Type B pancreatic cell (in vitro differentiated cells): Measurements from ENCODE around the gene NOP16. TPM values are rescaled to one million over a fixed set of nuclear protein-coding genes. Genes with fewer than 3 reads are reported as not detected.
"Not testable (repeated sequence)": the region's sequence is repeated elsewhere in the genome, so short reads cannot be mapped to it uniquely, and the experiment has no call there.

Source experiments
- DNase-seq: peaks from one replicate; pipeline ENCODE4 v3.0.0; 2021; ENCODE audit warnings: mixed read lengths; ENCODE audit not compliant: unreplicated experiment; ENCODE audit errors: extremely low spot score
- H3K27ac Mint-ChIP-seq: 2 replicates; pipeline ENCODE4 v1.8.0; 2021; ENCODE audit warnings: mild to moderate bottlenecking, mixed read lengths
- H3K27me3 Mint-ChIP-seq: 2 replicates; pipeline ENCODE4 v1.8.0; 2021; ENCODE audit warnings: mixed read lengths
- H3K36me3 Mint-ChIP-seq: 2 replicates; pipeline ENCODE4 v1.8.0; 2021; ENCODE audit warnings: mixed read lengths
- H3K4me1 Mint-ChIP-seq: one replicate; pipeline ENCODE4 v1.8.0; 2021; ENCODE audit warnings: mixed read lengths; ENCODE audit not compliant: unreplicated experiment
- H3K4me3 Mint-ChIP-seq: 2 replicates; pipeline ENCODE4 v1.8.0; 2021; ENCODE audit warnings: mild to moderate bottlenecking, mixed read lengths
- H3K9me3 Mint-ChIP-seq: 2 replicates; pipeline ENCODE4 v1.8.0; 2021; ENCODE audit warnings: mixed read lengths
- total RNA-seq: library from RNA; stranded (reverse); gene quantifications from 2 replicates; pipeline ENCODE4 v1.2.1, GENCODE V29; 2021; ENCODE audit warnings: low replicate concordance
- TF ChIP-seq, protein P1 (sequence below): fragments of 200-600 bp; sonication (generic); conservative IDR thresholded peaks from 2 replicates; pipeline ENCODE4 v1.5.0; 2021; ENCODE audit warnings: antibody characterized with exemption, mild to moderate bottlenecking

Gene NOP16
- total RNA-seq, 1 donor from 2014 or later = 42.5 TPM

DNA sequence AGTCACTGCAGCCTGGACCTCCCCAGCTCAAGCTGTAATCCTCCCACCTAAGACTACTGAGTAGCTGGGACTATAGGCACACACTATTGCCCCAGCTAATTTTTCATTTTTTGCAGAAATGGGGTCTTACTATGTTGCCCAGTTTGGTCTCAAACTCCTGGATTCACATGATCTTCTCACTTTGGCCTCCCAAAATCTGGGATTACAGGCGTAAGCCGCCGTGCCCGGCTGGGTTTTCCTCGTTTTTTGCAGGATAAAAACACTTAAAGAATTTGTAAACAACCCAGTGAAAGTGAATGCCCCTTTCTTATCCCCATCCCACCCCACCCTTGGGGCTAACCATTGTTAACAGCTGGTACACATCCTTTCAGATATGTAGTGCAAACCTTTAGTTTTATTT lies 20.2 kb upstream of the NOP16 start:
- TF ChIP-seq, protein P1, sequence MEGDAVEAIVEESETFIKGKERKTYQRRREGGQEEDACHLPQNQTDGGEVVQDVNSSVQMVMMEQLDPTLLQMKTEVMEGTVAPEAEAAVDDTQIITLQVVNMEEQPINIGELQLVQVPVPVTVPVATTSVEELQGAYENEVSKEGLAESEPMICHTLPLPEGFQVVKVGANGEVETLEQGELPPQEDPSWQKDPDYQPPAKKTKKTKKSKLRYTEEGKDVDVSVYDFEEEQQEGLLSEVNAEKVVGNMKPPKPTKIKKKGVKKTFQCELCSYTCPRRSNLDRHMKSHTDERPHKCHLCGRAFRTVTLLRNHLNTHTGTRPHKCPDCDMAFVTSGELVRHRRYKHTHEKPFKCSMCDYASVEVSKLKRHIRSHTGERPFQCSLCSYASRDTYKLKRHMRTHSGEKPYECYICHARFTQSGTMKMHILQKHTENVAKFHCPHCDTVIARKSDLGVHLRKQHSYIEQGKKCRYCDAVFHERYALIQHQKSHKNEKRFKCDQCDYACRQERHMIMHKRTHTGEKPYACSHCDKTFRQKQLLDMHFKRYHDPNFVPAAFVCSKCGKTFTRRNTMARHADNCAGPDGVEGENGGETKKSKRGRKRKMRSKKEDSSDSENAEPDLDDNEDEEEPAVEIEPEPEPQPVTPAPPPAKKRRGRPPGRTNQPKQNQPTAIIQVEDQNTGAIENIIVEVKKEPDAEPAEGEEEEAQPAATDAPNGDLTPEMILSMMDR = no peak
- no peaks in the 10 kb centered on the region for H3K9me3 Mint-ChIP-seq
- H3K4me1 Mint-ChIP-seq = peaks cover 10% of the 10 kb centered on the region
- no peaks in the 10 kb centered on the region for H3K36me3 Mint-ChIP-seq
- H3K27ac Mint-ChIP-seq = no peak overlapping the region
- no peak overlapping the region for H3K4me3 Mint-ChIP-seq
- no peak for DNase-seq
- no peaks in the 10 kb centered on the region for H3K27me3 Mint-ChIP-seq

DNA sequence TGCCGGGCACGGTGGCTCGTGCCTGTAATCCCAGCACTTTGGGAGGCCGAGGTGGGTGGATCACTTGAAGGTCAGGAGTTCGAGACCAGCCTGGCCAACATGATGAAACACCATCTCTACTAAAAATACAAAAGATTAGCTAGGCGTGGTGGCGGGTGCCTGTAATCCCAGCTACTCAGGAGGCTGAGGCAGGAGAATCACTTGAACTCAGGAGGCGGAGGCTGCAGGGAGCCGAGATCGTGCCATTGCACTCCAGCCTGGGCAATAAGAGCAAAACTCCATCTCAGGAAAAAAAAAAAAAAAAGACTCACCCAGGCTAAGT lies 19.8 kb upstream of the NOP16 start:
- DNase-seq, H3K9me3 Mint-ChIP-seq, H3K27ac Mint-ChIP-seq, H3K36me3 Mint-ChIP-seq, H3K27me3 Mint-ChIP-seq, H3K4me3 Mint-ChIP-seq, H3K4me1 Mint-ChIP-seq: not testable (repeated sequence)

DNA sequence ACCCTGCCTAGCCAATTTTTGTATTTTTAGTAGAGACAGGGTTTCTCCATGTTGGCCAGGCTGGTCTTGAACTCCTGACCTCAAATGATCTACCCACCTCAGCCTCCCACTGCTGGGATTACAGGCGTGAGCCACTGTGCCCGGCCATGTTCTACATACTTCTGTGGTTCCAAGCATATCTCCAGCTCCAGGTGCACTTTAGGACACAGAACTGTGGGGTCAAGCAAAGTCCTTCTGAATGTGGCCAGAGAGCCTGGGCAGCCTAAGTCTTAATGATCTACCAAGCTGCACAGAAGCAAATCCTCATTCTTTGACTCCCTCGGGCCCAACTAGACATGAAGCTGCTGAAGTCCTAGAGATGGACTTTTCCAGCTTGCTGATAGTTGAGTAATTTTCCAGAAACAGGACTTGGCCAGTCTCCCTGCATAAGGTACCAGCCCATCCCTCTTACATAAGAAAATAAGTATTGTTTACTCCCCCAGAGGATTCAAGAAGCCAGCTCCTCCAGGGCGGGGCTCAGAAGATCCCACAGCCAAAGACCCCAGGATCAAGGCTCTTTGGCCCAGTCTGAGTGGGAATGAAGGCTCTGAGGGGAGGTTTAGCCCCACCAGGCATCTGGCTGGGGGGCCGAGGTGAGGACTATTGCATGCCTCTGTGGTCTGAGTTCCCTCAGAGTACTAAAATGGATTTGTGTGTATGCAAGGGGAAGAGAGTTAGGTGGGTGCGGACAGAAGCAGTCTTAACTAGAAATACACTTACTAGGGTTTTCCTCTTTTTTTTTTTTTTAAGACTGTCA lies 19.3 kb upstream of the NOP16 start:
- Mint-ChIP-seq H3K36me3 (peaks cover 1% of the 10 kb centered on the region), H3K4me1 (peaks cover 6% of the 10 kb centered on the region), H3K27me3 (no peaks in the 10 kb centered on the region), H3K4me3 (no peak overlapping the region), H3K27ac (no peak overlapping the region), H3K9me3 (no peaks in the 10 kb centered on the region)
- TF ChIP-seq, protein P1 = no peak
- no peak for DNase-seq

DNA sequence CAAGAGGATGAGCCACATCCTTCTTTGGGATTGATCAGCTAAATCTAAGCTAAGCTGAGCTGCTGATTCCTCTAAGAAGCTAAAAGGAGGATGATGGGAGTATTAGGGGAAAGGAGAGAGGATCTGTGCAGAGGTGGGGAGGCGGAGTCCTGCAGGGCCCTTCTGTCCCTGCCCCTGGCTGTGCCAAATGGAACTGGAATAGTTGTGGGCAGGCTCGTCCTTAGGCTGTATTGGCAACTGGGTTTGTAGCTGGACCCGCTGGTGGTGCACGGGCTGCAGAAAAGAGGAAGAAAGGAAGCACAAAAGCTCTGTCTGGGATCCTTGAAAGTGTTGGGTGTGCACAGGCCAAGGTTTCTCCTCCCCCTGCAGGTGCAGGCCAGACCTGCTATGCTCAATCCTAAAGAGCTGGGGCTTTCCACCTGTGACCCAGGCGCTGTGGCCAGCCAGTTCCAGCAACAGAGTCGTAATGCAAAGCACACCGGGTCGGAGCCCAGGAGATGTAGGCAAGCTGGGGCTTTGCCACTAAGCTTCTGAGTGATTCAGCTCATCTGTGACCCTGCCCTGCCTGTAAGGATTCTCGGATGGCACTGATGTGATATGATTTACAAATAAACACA lies 18.1 kb upstream of the NOP16 start:
- DNase-seq = no peak
- peak overlapping the region; percentile 74 for H3K27ac Mint-ChIP-seq
- H3K4me3 Mint-ChIP-seq = no peak overlapping the region
- no peaks in the 10 kb centered on the region for H3K27me3 Mint-ChIP-seq
- H3K4me1 Mint-ChIP-seq = peaks cover 12% of the 10 kb centered on the region
- no peaks in the 10 kb centered on the region for H3K9me3 Mint-ChIP-seq
- TF ChIP-seq, protein P1 = no peak
- peaks cover 4% of the 10 kb centered on the region for H3K36me3 Mint-ChIP-seq

DNA sequence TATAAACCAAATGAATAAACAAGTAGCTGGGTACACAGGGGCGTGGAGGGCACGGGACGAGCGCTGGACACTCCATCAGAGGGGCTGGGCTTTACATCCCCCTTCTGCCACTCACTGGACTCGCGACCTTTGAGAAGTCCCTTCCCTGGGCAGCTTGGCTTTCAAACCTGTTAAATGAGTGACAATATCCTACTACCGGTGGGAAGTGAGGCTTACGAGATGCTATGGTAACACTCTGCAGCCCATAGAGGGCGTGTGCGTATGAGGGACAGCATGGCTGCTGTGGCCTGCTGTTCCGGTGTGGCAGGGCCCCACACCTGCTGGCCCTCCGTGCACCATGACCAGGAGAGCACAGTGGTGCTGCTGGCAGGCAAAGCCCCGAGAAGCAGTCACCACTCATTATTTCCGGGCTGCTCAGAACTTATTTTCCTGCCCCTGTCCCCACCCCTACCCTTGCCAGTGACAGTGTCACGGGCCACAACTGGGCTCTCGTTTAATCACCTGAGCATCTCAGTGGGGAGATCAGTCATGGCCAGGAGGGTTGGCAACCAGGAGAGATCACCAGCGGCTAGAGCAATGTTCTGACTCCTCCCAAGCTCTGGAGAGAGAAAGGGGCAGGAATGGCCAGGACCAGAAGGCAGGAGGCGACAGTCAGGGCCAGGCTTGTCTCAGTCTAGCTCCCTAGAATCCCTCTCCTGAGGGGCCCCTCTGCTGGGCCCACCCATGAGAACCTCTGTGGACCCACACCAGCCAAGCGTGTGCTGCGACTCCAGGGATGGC lies 17.4 kb upstream of the NOP16 start:
- no peak for DNase-seq
- Mint-ChIP-seq H3K9me3 (no peaks in the 10 kb centered on the region), H3K27me3 (no peaks in the 10 kb centered on the region), H3K36me3 (peaks cover 4% of the 10 kb centered on the region), H3K27ac (peak overlapping the region; percentile 74), H3K4me1 (peaks cover 16% of the 10 kb centered on the region), H3K4me3 (no peak overlapping the region)
- TF ChIP-seq, protein P1 = peak; percentile 28
